ENCODE data around the gene C1orf185.

C1orf185 gene

GRCh38 chr1:51088474-51088873 lies 13.6 kb upstream of the C1orf185 start:
- H3K27ac ChIP-seq (replicated peaks): no peak overlapping the region
- TF ChIP-seq REST (IDR thresholded peaks at IDR 0.05; ENCODE audit: insufficient replicate concordance, low read depth) (no peak), GABPA (IDR thresholded peaks at IDR 0.05; ENCODE audit: low read depth) (no peak), CTCF (IDR thresholded peaks at IDR 0.05; ENCODE audit: insufficient read depth, low read length) (no peak), SPI1 (IDR thresholded peaks at IDR 0.05; ENCODE audit: borderline replicate concordance, low read depth) (no peak), POLR2AphosphoS5 (IDR thresholded peaks at IDR 0.05; ENCODE audit: low read depth) (no peak)
- H3K4me3 ChIP-seq (replicated peaks; ENCODE audit: insufficient read depth, low read length): no peak overlapping the region
- H3K27me3 ChIP-seq (ENCODE audit: insufficient read depth, poor library complexity, severe bottlenecking): no peaks in the 10 kb centered on the region
- peak in 1 of 2 experiments; percentile 5 for DNase-seq (ENCODE audit: low read depth in 1 of 2, low spot score in 1 of 2)

- DNase-seq (ENCODE audit: low read depth in 1 of 2, low spot score in 1 of 2): peak in 1 of 2 experiments; percentile 56
- TF ChIP-seq POLR2AphosphoS5 (IDR thresholded peaks at IDR 0.05; ENCODE audit: low read depth): no peak
- no peak for TF ChIP-seq REST (IDR thresholded peaks at IDR 0.05; ENCODE audit: insufficient replicate concordance, low read depth)
- no peak for TF ChIP-seq GABPA (IDR thresholded peaks at IDR 0.05; ENCODE audit: low read depth)
- TF ChIP-seq CTCF (IDR thresholded peaks at IDR 0.05; ENCODE audit: insufficient read depth, low read length): no peak
- H3K4me3 ChIP-seq (replicated peaks; ENCODE audit: insufficient read depth, low read length): no peak overlapping the region
- no peaks in the 10 kb centered on the region for H3K27me3 ChIP-seq (ENCODE audit: insufficient read depth, poor library complexity, severe bottlenecking)
- no peak overlapping the region for H3K27ac ChIP-seq (replicated peaks)
Observed at GRCh38 chr1:51093581-51093980, 8.4 kb upstream of the C1orf185 start.

GRCh38 chr1:51097171-51097570 lies 4.9 kb upstream of the C1orf185 start:
- no peak overlapping the region for H3K4me3 ChIP-seq (replicated peaks; ENCODE audit: insufficient read depth, low read length)
- no peak overlapping the region for H3K27ac ChIP-seq (replicated peaks)
- no peak for TF ChIP-seq POLR2AphosphoS5 (IDR thresholded peaks at IDR 0.05; ENCODE audit: low read depth)
- no peak for TF ChIP-seq GABPA (IDR thresholded peaks at IDR 0.05; ENCODE audit: low read depth)
- TF ChIP-seq SPI1 (IDR thresholded peaks at IDR 0.05; ENCODE audit: borderline replicate concordance, low read depth): no peak
- TF ChIP-seq CTCF (IDR thresholded peaks at IDR 0.05; ENCODE audit: insufficient read depth, low read length): no peak
- no peak for TF ChIP-seq REST (IDR thresholded peaks at IDR 0.05; ENCODE audit: insufficient replicate concordance, low read depth)
- no peak for DNase-seq (ENCODE audit: low read depth in 1 of 2, low spot score in 1 of 2)
- no peaks in the 10 kb centered on the region for H3K27me3 ChIP-seq (ENCODE audit: insufficient read depth, poor library complexity, severe bottlenecking)

All from HL-60 (cell line).